AG08395 (cell line): Measurements from ENCODE around the gene ARMC9.
A peak's percentile ranks its signal among the peaks of the same experiment; 100 is the strongest.
"Not testable (repeated sequence)": the region's sequence is repeated elsewhere in the genome, so short reads cannot be mapped to it uniquely, and the experiment has no call there.

ENCODE experiments used
- DNase-seq: peaks from one replicate; pipeline ENCODE4 v3.0.0; 2012; ENCODE audit warnings: mixed read lengths, low spot score

Gene ARMC9, protein sequence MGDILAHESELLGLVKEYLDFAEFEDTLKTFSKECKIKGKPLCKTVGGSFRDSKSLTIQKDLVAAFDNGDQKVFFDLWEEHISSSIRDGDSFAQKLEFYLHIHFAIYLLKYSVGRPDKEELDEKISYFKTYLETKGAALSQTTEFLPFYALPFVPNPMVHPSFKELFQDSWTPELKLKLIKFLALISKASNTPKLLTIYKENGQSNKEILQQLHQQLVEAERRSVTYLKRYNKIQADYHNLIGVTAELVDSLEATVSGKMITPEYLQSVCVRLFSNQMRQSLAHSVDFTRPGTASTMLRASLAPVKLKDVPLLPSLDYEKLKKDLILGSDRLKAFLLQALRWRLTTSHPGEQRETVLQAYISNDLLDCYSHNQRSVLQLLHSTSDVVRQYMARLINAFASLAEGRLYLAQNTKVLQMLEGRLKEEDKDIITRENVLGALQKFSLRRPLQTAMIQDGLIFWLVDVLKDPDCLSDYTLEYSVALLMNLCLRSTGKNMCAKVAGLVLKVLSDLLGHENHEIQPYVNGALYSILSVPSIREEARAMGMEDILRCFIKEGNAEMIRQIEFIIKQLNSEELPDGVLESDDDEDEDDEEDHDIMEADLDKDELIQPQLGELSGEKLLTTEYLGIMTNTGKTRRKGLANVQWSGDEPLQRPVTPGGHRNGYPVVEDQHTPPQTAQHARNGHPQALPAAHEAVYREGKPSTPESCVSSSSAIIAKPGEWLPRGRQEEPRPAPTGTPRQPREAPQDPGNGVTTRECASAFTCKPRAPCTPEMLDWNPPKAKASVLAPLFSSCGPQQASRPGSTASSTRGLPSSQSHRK

DNA sequence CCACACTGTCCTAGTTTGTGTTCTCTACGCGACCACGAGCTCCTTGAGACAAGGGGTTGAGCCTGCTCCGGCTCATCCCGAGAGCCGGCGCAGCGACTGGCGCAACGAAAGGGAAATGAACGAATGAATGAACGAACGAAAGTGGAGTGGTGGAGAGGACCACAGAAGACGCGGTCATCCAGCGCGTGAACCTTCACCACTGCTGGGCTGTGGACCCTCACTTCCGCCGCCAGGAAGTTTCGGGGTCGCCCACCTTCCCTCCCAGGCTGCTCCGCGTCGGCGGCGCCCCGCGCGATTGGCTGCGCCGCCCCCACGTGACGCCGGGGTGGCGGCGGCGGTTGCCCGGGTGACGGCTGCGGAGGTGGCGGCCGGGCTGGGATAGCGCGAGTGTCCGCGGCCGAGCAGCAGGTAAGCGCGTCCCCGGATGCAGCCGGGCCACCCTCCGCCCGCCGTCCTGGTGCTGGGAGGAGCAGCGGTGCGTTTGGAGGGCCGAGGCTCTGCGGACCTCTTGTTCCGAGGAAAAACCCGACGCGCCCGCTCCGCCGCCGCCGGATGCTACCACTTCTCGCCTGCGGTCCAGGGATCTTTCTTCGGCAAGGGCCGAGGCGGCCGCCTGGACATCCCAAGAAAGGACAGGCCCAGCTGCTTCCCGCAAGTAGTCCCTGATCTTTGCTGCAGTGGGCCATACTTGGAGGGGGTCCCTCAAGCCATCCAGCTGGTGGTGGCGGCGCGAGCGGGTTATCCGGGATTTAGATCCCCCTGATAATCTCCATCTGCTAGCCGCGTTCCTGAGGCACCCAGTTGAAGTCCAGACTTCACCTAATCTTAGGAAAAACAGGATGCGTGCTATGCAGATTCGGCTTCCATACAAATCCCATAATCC is at the start of gene ARMC9:
Gene ARMC9 (plus strand): TSS at position 341 of the 883 bp plus-strand sequence. CDS start 7,608 bp downstream, outside the sequence.
- DNase-seq, result peak; percentile 94

DNA sequence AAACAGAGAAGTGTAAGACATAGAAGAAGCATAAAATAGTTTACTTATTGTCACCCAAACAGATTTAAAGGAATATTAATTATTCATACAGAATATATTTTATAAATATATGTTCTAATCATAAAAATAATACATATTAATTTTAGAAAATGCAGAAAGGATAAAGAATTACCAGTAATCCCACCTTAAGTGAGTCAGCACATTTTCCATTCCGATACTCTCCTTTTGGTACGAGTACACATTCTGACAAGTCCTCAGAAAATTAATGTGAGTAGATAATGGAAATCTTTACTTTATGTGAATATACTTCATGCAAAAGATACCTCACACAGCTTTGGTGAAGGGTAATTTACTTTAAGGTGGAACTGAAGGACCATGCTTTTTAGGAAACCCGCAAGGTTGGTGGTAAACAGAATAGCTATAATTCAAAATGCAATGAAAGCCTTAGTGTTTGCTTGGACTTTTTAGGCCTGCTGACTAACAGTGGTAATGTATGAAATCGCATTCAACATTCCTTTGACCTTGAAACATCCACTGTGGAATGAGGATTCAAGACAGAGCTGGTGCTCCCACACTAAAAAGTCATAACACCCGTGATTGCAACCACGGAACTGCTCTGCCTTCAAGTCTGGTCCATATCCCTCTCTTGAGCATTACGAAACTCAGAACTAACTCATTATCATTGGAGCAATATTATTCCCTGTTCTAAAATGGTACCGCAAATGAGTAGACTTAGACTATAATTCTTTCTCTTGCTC is 45.5 kb upstream of the ARMC9 start:
- peak; percentile 29 for DNase-seq

DNA sequence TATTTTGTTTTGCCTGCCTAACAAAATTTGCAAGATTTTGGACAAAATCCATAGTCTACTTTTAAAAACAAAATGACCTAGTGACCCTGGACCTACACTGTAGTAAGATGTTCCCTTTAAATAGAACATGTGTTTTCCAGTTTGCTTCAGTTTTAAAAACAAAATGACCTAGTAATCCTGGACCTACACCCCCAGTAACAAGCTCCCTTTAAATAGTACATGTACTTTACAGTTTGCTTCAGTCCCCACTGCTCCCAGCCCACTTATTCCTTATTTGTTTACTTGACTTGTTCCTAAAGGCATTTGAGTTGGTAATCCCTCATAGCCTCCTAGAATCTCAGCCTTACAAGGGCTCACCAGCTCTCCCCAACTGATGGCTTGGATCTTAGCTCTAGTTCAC is 39.1 kb upstream of the ARMC9 start:
- no peak for DNase-seq

DNA sequence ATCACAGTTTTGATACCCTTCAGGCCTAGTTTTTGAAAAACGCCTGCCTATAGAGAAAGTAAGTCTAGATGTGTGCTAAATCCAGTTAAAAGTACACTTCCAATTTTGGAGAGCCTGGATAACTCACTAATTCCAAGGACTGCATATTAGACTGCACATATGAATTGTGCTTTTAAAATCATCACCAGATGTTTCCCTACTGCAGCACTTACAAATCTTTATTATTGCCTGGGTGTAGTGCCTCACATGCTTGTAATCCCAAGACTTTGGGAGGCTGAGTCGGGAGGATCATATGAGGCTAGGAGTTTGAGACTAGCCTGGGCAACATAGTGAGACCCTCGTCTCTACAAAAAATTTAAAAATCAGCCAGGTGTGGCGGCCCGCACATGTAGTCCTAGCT is 37.7 kb upstream of the ARMC9 start:
- no peak for DNase-seq

DNA sequence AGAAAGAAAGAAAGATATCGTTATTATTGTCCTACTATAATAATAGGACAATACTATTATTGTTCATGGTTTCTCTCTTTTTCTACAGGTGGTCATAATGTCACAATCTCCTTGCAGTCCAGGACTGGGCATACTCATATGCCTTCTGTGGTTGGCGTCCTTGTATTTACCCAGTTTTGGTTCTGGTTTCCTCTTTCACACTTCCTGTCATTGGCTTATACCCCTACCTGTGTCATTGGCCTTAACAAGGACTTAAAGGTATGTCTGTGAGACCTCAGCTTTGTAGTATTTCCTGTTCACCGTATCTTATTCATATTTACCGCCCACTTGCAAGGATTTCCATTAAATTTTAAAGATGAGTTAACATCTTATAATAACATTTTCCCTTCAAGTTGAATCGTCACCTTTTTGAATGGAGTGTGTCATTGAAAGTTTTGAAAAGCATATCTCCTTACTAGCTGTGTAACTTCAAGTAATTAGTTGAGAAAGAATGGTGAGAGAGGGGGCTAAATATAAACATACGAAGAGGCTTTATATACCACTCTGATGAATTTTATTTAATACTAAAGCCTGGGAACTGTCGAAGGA is 37.1 kb upstream of the ARMC9 start:
- DNase-seq, result no peak

DNA sequence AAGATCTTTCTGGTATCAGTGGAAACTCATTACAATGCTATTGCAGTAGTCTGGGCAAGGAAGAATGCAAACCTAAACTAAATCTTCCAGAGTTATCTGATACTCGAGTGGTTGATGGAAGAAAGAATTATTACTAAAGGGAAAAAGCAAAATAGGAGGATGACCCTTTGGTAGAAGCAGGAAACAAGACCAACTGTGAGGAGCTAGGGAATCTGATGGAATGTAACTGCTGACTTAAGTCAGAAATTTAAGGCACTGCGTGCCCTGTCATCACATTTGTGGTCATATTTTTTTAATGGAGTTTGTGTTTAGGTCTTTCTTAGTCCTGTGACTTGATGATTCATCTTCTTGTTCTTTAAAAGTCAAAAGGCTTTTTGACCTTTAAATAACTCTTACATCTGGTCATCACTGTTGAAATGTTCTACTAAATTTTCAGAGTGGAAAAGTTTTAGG is 36.5 kb upstream of the ARMC9 start:
- DNase-seq, result peak; percentile 75

DNA sequence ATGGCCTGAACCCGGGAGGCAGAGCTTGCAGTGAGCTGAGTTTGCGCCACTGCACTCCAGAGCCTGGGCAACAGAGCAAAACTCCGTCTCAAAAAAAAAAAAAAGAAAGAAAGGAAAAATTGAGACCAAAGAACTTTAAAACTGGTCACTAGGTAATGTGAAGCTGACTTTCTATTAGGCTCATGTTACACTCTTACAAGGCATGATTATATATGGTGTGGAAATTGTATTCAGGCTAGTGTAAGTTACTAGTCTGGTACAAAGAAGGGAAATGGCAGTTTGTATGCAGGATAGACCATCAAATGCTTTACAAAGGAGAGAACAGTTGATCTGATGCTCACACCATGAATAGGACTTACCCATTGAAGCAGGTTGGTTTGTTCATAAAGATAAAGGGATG is 35.4 kb upstream of the ARMC9 start:
- no peak for DNase-seq

DNA sequence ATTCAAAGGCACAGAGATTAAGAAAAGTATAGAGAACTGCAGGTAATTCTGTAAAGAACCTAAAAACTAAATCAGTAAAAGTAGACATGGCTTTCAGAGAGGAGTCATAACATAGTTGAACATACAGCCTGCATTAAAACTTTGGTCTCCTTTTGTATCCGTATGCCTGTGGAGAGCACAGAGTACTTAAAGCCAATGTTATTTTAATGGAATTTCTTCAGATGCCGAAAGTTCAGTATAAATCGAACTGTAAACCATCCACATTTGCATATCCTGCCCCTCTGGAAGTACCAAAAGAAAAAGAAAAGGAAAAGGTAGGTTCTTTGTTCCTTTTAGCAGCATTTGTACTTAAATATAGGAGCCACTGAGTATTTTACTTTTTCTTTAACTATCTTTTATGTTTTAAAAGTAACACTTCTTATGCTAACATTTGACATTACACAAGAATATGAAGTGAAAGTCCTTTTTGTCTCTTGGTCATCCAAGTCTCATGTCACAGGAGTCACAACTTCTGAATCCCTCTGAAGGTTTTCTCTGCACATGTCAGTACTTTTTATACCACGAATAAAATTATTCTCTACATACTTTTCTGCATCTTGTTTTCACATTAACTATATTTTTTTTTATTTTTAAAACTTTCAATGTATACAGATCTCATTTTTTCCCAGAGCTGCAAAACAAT is 34.9 kb upstream of the ARMC9 start:
- no peak for DNase-seq

DNA sequence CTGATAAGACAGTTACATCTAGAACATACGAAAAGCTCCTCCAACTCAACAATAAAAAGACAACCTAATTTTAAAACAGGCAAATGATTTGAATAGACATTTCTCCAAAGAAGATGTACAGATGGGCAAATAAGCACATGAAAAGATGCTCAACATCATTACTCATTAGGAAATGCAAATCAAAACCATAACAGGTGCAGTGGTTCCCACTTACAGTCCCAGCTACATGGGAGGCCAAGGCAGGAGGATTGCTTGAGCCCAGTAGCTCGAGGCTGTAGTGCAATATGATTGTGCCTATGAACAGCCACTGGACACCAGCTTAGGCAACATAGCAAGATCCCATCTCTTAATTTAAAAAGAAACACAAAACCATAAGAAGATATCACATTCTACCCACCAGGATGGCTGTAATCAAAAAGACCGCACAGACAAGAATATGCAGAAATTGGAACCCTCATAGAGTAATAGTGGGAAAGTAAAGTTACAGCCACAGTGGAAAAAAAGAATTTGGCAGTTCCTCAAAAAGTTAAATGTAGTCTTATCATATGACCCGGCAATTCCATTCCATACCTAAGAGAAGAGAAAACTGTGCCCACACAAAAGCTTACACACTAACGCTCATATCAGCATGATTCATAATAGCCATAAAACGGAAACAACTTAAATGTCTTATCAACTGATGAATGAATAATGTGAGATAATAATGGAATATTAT is 30.5 kb upstream of the ARMC9 start:
- no peak for DNase-seq

DNA sequence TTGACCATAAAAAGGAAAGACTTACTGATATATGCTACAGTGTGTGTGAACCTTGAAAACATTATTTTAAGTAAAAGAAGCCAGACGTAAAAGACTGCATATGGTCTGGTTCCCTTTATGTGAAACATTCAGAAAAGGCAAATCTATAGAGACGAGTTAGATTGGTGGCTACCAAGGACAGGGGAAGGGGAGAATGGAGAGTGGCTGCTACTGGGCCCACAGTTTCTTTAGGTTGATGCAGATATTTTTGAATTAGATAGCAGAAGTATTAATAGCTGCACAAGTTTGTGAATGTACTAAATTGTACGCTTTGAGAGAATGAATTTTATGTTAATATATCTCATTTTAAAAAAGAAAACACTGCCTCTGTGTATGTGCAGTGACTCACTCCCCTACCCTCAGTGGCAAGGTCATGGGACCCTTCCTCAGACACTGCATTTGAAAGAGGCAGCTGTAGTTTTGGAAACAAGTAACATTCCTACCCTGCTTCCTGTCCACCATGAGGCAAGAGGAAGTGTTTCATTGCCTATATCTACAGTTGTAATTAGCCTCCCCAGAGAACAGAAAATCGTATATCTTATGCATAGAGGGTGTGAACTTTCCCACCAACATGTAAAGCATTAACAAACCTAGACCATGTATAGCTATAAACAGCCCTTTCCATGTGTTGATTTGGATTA is 29.8 kb upstream of the ARMC9 start:
- DNase-seq, result no peak

DNA sequence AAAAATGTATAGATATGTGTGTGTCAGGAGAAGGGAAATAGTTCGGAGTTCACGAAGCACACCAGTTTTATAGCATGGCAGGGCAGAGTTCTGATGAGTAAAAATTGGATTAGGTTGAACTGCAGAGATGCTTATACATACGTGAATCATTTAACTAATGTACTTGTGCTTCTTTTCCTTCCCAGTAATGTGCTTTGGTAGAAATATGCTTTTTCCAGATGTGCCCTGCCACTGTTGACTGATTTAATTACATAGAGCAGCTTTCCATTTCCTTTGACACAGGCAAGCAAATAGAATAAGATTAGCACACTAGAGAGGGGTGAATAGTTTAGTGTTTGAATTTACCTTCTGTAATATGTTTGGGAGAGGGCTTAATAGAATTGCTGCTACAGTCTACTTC is 28.9 kb upstream of the ARMC9 start:
- DNase-seq, result no peak

DNA sequence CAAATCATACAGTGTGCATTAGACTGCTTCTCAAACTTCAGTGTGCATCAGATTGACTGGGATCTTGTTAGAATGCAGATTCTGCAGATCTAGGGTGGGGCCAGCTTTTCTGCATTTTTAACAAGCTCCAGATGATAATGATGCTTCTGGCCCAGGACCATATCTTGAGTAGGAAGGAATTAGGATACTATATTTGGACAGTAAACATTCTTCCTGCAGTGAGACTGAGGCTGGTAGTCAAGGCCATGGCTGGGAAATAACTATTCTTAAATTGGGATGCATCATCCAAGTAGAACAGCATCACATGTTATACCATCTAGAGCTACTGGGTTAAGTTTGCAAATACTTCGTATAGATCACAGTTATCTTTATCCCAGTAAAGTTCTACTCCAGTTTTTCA is 28.4 kb upstream of the ARMC9 start:
- peak; percentile 77 for DNase-seq

DNA sequence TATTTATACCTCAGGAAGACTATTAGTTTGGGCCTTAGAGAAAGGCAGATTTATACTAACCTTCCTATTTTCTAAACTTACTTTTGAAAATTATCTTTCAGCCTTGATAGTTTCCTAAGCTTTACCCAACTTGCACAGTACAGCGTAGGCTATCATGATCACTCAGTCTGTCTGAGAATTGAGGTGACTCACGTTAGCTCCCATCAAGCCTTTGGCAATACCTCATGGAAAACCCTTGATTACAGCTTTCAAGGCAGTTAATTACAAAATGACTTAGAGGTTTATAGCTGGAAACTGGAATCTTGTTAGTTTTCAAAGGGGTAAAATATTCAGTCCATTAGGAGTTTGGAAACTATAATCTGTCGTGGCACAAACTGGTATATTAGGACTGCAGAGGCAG is 26.4 kb upstream of the ARMC9 start:
- peak; percentile 50 for DNase-seq

DNA sequence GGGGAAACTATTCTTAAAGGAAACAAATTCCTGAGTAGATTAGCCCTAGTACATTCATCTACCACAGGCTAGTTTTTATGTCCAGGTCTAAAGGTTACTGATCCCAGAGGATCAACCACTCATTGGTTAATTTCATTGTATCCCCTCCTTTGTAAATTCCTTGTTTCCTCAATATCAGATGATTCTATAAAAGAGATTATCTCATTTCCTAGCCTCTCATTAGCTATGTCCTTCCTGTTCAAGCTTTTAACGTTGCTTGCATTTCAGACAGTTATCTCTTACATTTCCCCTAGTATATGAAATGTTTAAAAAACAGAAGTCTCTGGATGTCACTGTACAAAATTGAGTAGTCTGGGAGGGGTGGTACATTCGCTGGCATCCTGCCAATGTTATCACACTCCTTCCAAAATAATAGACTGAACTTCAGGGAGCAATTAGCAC is 24.2 kb upstream of the ARMC9 start:
- DNase-seq, result no peak

DNA sequence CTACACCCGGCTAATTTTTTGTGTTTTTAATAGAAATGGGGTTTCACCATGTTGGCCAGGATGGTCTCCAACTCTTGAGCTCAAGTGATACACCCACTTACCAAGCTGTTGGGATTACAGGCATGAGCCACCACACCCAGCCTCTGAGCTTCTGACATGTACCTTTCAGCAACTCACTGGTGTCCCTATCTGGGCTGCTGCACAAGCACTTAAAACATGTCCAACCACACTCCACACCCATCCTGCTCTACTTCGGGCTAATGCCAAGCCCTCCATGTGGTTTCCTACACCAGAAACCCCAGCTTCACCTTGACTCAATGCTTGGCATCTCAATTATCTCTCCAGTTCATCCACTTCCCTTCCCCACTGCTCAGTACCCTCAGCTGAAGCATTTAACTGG is 22.4 kb upstream of the ARMC9 start:
- no peak for DNase-seq

DNA sequence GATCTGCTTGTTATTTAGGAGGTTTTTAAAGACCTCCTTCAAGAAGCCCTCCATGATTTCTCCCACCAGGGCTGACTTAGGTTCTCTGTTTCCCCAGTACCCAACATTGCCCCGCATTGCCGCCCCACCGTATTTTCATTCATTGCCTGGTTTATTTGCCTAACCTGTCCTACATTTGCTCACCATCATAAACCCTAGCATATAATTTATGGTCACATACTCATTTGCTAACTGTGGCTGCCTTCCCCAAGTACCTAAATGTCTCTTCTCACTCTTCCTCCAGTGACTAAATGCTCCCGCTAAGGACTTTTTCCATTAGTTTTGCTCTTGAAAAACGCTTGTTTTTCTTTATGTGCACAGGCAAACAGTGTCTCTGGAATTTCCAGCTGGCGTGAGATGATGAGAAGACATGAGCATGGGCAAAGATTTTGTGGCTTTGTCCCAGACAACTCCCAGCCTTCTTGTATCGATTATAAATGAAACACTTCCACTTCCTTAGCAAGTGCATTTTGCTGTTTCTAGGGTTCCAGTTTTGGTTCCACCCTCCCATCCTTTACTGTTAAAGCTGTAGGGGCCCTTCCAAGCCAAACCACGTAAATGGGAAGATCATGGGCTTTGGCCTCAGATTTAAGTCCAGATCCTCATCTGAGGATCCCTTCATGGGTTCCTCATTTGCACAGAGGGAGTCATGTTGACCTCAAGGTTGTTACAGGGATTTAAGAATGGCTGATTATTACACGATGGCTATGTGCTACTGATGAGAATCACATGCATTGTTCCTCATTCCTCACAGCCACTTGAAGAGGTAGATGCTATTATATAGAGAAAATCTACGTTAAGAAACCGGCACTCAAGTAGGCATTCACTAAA is 21.0 kb upstream of the ARMC9 start:
- DNase-seq, result no peak

DNA sequence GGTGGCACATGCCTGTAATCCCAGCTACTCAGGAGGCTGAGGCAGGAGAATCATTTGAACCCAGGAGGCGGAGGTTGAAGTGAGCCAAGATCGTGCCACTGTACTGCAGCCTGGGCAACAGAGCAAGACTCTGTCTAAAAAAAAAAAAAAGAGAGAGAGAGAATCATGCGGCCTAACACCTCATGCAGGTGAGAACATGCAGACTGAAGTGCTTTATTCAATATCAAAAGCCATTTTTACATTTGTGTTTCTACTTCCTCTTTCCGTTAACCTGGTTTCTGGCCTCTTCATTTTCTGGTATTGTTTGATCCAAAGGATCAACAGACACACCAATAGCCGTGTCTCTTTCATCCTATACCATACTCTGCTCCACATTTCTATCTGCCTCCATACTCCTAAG is 19.6 kb upstream of the ARMC9 start:
- not testable (repeated sequence) for DNase-seq

DNA sequence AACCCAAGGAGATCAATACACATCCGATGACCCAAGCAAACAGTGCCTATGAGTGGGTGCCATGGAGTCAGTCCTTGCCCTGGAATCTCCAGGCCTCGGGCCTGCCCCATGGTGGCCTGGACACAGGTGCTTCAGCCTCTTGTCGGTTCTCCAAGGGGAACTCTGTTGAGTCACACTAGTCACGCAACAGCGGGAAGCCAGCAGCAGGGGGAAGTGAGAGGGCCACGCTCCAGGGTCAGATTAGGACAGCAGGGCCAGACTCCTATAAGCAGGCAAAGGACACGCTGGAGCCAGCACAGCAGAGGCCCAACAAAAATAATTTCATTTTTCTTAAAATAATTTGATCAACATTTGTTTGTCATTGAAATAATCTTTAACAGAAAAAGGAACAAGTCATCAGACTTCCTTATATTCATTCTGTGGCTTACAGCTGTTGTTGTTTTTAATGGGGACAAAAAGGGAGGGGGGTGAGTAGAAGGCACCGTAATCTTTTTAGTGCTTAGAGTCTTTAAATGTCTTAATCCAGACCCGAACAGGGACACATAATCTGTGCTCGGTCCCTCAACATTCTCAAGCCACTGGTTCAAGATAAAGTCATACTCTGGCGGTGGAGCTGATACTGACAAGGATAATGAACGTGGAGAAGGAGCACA is 16.4 kb upstream of the ARMC9 start:
- peak; percentile 71 for DNase-seq
